ENCODE data around the gene ASIC2.

Gene ASIC2

GRCh38 chr17:33297643-33298042, 4.5 kb upstream of the ASIC2 start (continued):
- TF ChIP-seq, protein P1, sequence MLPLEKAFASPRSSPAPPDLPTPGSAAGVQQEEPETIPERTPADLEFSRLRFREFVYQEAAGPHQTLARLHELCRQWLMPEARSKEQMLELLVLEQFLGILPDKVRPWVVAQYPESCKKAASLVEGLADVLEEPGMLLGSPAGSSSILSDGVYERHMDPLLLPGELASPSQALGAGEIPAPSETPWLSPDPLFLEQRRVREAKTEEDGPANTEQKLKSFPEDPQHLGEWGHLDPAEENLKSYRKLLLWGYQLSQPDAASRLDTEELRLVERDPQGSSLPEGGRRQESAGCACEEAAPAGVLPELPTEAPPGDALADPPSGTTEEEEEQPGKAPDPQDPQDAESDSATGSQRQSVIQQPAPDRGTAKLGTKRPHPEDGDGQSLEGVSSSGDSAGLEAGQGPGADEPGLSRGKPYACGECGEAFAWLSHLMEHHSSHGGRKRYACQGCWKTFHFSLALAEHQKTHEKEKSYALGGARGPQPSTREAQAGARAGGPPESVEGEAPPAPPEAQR (tag by site-specific recombination; IDR thresholded peaks at IDR 0.05), result no peak
- TF ChIP-seq, protein P2, sequence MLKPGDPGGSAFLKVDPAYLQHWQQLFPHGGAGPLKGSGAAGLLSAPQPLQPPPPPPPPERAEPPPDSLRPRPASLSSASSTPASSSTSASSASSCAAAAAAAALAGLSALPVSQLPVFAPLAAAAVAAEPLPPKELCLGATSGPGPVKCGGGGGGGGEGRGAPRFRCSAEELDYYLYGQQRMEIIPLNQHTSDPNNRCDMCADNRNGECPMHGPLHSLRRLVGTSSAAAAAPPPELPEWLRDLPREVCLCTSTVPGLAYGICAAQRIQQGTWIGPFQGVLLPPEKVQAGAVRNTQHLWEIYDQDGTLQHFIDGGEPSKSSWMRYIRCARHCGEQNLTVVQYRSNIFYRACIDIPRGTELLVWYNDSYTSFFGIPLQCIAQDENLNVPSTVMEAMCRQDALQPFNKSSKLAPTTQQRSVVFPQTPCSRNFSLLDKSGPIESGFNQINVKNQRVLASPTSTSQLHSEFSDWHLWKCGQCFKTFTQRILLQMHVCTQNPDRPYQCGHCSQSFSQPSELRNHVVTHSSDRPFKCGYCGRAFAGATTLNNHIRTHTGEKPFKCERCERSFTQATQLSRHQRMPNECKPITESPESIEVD (tag by site-specific recombination; IDR thresholded peaks at IDR 0.05), result no peak
- TF ChIP-seq ZBTB20 (tag by site-specific recombination; IDR thresholded peaks at IDR 0.05), result no peak
- TF ChIP-seq, protein P3, sequence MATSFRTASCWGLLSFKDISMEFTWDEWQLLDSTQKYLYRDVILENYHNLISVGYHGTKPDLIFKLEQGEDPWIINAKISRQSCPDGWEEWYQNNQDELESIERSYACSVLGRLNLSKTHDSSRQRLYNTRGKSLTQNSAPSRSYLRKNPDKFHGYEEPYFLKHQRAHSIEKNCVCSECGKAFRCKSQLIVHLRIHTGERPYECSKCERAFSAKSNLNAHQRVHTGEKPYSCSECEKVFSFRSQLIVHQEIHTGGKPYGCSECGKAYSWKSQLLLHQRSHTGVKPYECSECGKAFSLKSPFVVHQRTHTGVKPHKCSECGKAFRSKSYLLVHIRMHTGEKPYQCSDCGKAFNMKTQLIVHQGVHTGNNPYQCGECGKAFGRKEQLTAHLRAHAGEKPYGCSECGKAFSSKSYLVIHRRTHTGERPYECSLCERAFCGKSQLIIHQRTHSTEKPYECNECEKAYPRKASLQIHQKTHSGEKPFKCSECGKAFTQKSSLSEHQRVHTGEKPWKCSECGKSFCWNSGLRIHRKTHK (tag by site-specific recombination; IDR thresholded peaks at IDR 0.05), result no peak
- TF ChIP-seq ZBTB7A (tag by site-specific recombination; IDR thresholded peaks at IDR 0.05; ENCODE audit: low read depth), result no peak
- TF ChIP-seq ZNF624 (tag by site-specific recombination; IDR thresholded peaks at IDR 0.05), result no peak
- no peak for TF ChIP-seq SALL2 (tag by site-specific recombination; IDR thresholded peaks at IDR 0.05; ENCODE audit: borderline replicate concordance)
- TF ChIP-seq ZNF654 (tag by site-specific recombination; IDR thresholded peaks at IDR 0.05; ENCODE audit: low read depth), result peak; percentile 22; the same call in 1 of the 2 replicates
- peak; percentile 48 for TF ChIP-seq ZNF623 (tag by site-specific recombination; IDR thresholded peaks at IDR 0.05)
- TF ChIP-seq ZNF426 (tag by site-specific recombination; IDR thresholded peaks at IDR 0.05), result peak; percentile 47
- TF ChIP-seq ZSCAN30 (tag by site-specific recombination; IDR thresholded peaks at IDR 0.05), result no peak
- no peak for TF ChIP-seq ZNF155 (tag by site-specific recombination; IDR thresholded peaks at IDR 0.05)
- TF ChIP-seq TRIM28 (IDR thresholded peaks at IDR 0.05; ENCODE audit: borderline replicate concordance, low read length), result no peak
- no peak for TF ChIP-seq ZNF121 (tag by site-specific recombination; IDR thresholded peaks at IDR 0.05)
- TF ChIP-seq ZNF514 (tag by site-specific recombination; IDR thresholded peaks at IDR 0.05), result no peak
- TF ChIP-seq ZNF223 (tag by site-specific recombination; IDR thresholded peaks at IDR 0.05), result peak; percentile 16; the same call in 1 of the 2 replicates
- TF ChIP-seq ZNF561 (tag by site-specific recombination; IDR thresholded peaks at IDR 0.05; ENCODE audit: borderline replicate concordance), result no peak
- TF ChIP-seq PRDM1 (tag by site-specific recombination; IDR thresholded peaks at IDR 0.05), result no peak
- TF ChIP-seq ZNF707 (tag by site-specific recombination; IDR thresholded peaks at IDR 0.05), result no peak
- TF ChIP-seq ZNF555 (tag by site-specific recombination; conservative IDR thresholded peaks at IDR 0.05), result peak; percentile 48
- no peak for TF ChIP-seq ZNF354C (tag by site-specific recombination; IDR thresholded peaks at IDR 0.05; ENCODE audit: borderline replicate concordance, low read depth)
- no peak for TF ChIP-seq ZEB2 (tag by site-specific recombination; IDR thresholded peaks at IDR 0.05)
- TF ChIP-seq, protein P4, sequence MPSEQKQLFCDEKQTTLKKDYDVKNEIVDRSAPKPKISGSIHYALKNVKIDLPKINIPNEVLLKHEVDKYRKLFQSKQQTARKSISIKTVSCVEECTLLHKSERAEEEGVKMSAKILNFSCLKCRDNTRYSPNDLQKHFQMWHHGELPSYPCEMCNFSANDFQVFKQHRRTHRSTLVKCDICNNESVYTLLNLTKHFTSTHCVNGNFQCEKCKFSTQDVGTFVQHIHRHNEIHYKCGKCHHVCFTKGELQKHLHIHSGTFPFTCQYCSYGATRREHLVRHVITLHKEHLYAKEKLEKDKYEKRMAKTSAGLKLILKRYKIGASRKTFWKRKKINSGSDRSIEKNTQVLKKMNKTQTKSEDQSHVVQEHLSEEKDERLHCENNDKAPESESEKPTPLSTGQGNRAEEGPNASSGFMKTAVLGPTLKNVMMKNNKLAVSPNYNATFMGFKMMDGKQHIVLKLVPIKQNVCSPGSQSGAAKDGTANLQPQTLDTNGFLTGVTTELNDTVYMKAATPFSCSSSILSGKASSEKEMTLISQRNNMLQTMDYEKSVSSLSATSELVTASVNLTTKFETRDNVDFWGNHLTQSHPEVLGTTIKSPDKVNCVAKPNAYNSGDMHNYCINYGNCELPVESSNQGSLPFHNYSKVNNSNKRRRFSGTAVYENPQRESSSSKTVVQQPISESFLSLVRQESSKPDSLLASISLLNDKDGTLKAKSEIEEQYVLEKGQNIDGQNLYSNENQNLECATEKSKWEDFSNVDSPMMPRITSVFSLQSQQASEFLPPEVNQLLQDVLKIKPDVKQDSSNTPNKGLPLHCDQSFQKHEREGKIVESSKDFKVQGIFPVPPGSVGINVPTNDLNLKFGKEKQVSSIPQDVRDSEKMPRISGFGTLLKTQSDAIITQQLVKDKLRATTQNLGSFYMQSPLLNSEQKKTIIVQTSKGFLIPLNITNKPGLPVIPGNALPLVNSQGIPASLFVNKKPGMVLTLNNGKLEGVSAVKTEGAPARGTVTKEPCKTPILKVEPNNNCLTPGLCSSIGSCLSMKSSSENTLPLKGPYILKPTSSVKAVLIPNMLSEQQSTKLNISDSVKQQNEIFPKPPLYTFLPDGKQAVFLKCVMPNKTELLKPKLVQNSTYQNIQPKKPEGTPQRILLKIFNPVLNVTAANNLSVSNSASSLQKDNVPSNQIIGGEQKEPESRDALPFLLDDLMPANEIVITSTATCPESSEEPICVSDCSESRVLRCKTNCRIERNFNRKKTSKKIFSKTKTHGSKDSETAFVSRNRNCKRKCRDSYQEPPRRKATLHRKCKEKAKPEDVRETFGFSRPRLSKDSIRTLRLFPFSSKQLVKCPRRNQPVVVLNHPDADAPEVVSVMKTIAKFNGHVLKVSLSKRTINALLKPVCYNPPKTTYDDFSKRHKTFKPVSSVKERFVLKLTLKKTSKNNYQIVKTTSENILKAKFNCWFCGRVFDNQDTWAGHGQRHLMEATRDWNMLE (tag by site-specific recombination; conservative IDR thresholded peaks at IDR 0.05; ENCODE audit: low read depth), result peak; percentile 74
- no peak for TF ChIP-seq ZNF148 (tag by site-specific recombination; IDR thresholded peaks at IDR 0.05; ENCODE audit: borderline replicate concordance)
- TF ChIP-seq ZNF248 (tag by site-specific recombination; IDR thresholded peaks at IDR 0.05), result no peak
- no peak for TF ChIP-seq ZNF768 (tag by site-specific recombination; IDR thresholded peaks at IDR 0.05)
- TF ChIP-seq GLI2 (tag by site-specific recombination; IDR thresholded peaks at IDR 0.05; ENCODE audit: borderline replicate concordance, low read depth), result no peak; the same call in 1 of the 2 replicates
